H9 (cell line): ENCODE results near the gene BORA. TPM values are rescaled to one million over a fixed set of nuclear protein-coding genes. Genes with fewer than 3 reads are reported as not detected.

Experiments
- DNase-seq: peaks from one replicate; pipeline ENCODE4 v3.0.0-alpha.2; 2017
- H2AFZ ChIP-seq: one replicate; pipeline ENCODE4 v1.6.1; 2013; ENCODE audit warnings: mild to moderate bottlenecking, low read length, control low read depth, moderate library complexity
- H2AK5ac ChIP-seq: 2 replicates; pipeline ENCODE4 v1.6.1; 2013; ENCODE audit warnings: low read length, control low read depth, mixed read lengths; ENCODE audit not compliant: insufficient read length
- H2BK120ac ChIP-seq: one replicate; pipeline ENCODE4 v1.6.1; 2013; ENCODE audit warnings: low read depth, mild to moderate bottlenecking, low read length, control low read depth, inconsistent platforms; ENCODE audit not compliant: poor library complexity, severe bottlenecking
- H2BK12ac ChIP-seq: 2 replicates; pipeline ENCODE4 v1.6.1; 2013; ENCODE audit warnings: low read length, control low read depth, mixed read lengths, low read depth; ENCODE audit not compliant: insufficient read length
- H2BK15ac ChIP-seq: 2 replicates; pipeline ENCODE4 v1.6.1; 2013; ENCODE audit warnings: low read depth, low read length, control low read depth
- H2BK20ac ChIP-seq: one replicate; pipeline ENCODE4 v1.6.1; 2013; ENCODE audit warnings: low read depth, mild to moderate bottlenecking, low read length, control low read depth, inconsistent platforms; ENCODE audit not compliant: poor library complexity, severe bottlenecking
- H2BK5ac ChIP-seq: 2 replicates; pipeline ENCODE4 v1.6.1; 2013; ENCODE audit warnings: low read length, control low read depth, mixed read lengths; ENCODE audit not compliant: insufficient read length
- H3K14ac ChIP-seq: 2 replicates; pipeline ENCODE4 v1.6.1; 2013; ENCODE audit warnings: low read length, control low read depth; ENCODE audit not compliant: insufficient read depth
- H3K18ac ChIP-seq: 2 replicates; pipeline ENCODE4 v1.6.1; 2013; ENCODE audit warnings: low read depth, mild to moderate bottlenecking, mixed read lengths, low read length, control low read depth; ENCODE audit not compliant: insufficient read length
- H3K23ac ChIP-seq: 2 replicates; pipeline ENCODE4 v1.6.1; 2013; ENCODE audit warnings: low read length, control low read depth, mixed read lengths, low read depth; ENCODE audit not compliant: insufficient read length
- H3K23me2 ChIP-seq: 2 replicates; pipeline ENCODE4 v1.6.1; 2013; ENCODE audit warnings: low read depth, mild to moderate bottlenecking, mixed read lengths, low read length, control low read depth; ENCODE audit not compliant: insufficient read length, poor library complexity, severe bottlenecking
- H3K27ac ChIP-seq: 2 replicates; pipeline ENCODE4 v1.5.1; 2013; ENCODE audit warnings: low read length, control low read depth, mixed read lengths, low read depth; ENCODE audit not compliant: insufficient read length
- H3K27me3 ChIP-seq: 2 replicates; pipeline ENCODE4 v1.6.1; 2013; ENCODE audit warnings: low read length, control low read depth, inconsistent platforms; ENCODE audit not compliant: insufficient read depth
- H3K4ac ChIP-seq: 2 replicates; pipeline ENCODE4 v1.6.1; 2013; ENCODE audit warnings: low read depth, mild to moderate bottlenecking, control low read depth, inconsistent platforms, low read length, moderate library complexity
- H3K4me1 ChIP-seq: 2 replicates; pipeline ENCODE4 v1.6.1; 2013; ENCODE audit warnings: low read length, control low read depth, inconsistent platforms; ENCODE audit not compliant: insufficient read depth
- H3K4me2 ChIP-seq: 2 replicates; pipeline ENCODE4 v1.6.1; 2013; ENCODE audit warnings: low read length, control low read depth, mixed read lengths; ENCODE audit not compliant: insufficient read length, insufficient read depth
- H3K56ac ChIP-seq: 2 replicates; pipeline ENCODE4 v1.6.1; 2013; ENCODE audit warnings: low read depth, mild to moderate bottlenecking, mixed read lengths, low read length, control low read depth; ENCODE audit not compliant: insufficient read length
- H3K79me1 ChIP-seq: 2 replicates; pipeline ENCODE4 v1.6.1; 2013; ENCODE audit warnings: low read depth, mild to moderate bottlenecking, moderate library complexity, low read length, control low read depth, inconsistent platforms; ENCODE audit not compliant: insufficient read depth, poor library complexity, severe bottlenecking
- H3K79me2 ChIP-seq: 2 replicates; pipeline ENCODE4 v1.6.1; 2013; ENCODE audit warnings: low read length, control low read depth, inconsistent platforms; ENCODE audit not compliant: insufficient read depth
- H3K9ac ChIP-seq: 2 replicates; pipeline ENCODE4 v1.6.1; 2013; ENCODE audit warnings: low read length, control low read depth, mixed read lengths; ENCODE audit not compliant: insufficient read length; ENCODE audit errors: extremely low read depth
- H3K9me3 ChIP-seq: one replicate; pipeline ENCODE4 v1.6.1; 2013; ENCODE audit warnings: low read depth, low read length, inconsistent platforms; ENCODE audit not compliant: control insufficient read depth
- H3T11ph ChIP-seq: one replicate; pipeline ENCODE4 v1.6.1; 2013; ENCODE audit warnings: mild to moderate bottlenecking, low read length, control low read depth, inconsistent platforms
- H4K20me1 ChIP-seq: one replicate; pipeline ENCODE4 v1.6.1; 2013; ENCODE audit not compliant: control insufficient read depth, insufficient read length, insufficient read depth
- H4K5ac ChIP-seq: 2 replicates; pipeline ENCODE4 v1.6.1; 2013; ENCODE audit warnings: low read depth, mild to moderate bottlenecking, mixed read lengths, low read length, control low read depth; ENCODE audit not compliant: insufficient read length
- H4K8ac ChIP-seq: replicated peaks from 2 replicates; pipeline ENCODE4 v1.6.1; 2013; ENCODE audit warnings: low read length, control low read depth, mixed read lengths, low read depth; ENCODE audit not compliant: insufficient read length
- H4K91ac ChIP-seq: 2 replicates; pipeline ENCODE4 v1.6.1; 2013; ENCODE audit warnings: low read depth, mild to moderate bottlenecking, moderate library complexity, mixed read lengths, low read length, control low read depth; ENCODE audit not compliant: insufficient read length
- H3K27ac Mint-ChIP-seq, 3 experiments: 2 replicates in 2 of 3; 3 replicates in 1 of 3; pipeline ENCODE4 v1.8.0; 2020 to 2021; ENCODE audit warnings: mixed read lengths in 3 of 3, mild to moderate bottlenecking in 1 of 3, moderate library complexity in 1 of 3
- H3K27me3 Mint-ChIP-seq: 2 replicates; pipeline ENCODE4 v1.8.0; 2021; ENCODE audit warnings: low read depth, mild to moderate bottlenecking, moderate library complexity, mixed read lengths
- H3K36me3 Mint-ChIP-seq, 3 experiments: 2 replicates in 2 of 3; 3 replicates in 1 of 3; pipeline ENCODE4 v1.8.0; 2020 to 2021; ENCODE audit warnings: low read depth in 3 of 3, mixed read lengths in 3 of 3; ENCODE audit not compliant: insufficient read depth in 1 of 3
- H3K4me1 Mint-ChIP-seq, 2 experiments: 2 replicates each; pipeline ENCODE4 v1.8.0; 2020; ENCODE audit warnings: mixed read lengths in 2 of 2
- H3K4me3 Mint-ChIP-seq, 2 experiments: 2 replicates in 1 of 2; 3 replicates in 1 of 2; pipeline ENCODE4 v1.8.0; 2020 to 2021; ENCODE audit warnings: mild to moderate bottlenecking in 2 of 2, mixed read lengths in 2 of 2, moderate library complexity in 1 of 2
- H3K9me3 Mint-ChIP-seq, 2 experiments: 2 replicates in 1 of 2; 3 replicates in 1 of 2; pipeline ENCODE4 v1.8.0; 2020; ENCODE audit warnings: mild to moderate bottlenecking in 2 of 2, mixed read lengths in 2 of 2, moderate library complexity in 1 of 2
- CTCF ChIP-seq: fragments of 200-600 bp; sonication (generic); conservative IDR thresholded peaks from 3 replicates; pipeline ENCODE4 v1.8.0; 2021; ENCODE audit warnings: antibody characterized with exemption, mild to moderate bottlenecking
- WGBS: extraction: QIAGEN DNeasy Blood & Tissue Kit; methylation state at CpG from one replicate; pipeline ENCODE4 v1.1.7; 2013; ENCODE audit warnings: missing lambda C conversion rate, low lambda C conversion rate, mixed read lengths; ENCODE audit not compliant: insufficient read length; ENCODE audit errors: extremely low coverage; 5-methylcytosine and 5-hydroxymethylcytosine counted together
- total RNA-seq: library from RNA; stranded (reverse); gene quantifications from 2 replicates; pipeline ENCODE4 v1.2.1, GENCODE V29; 2021

Gene BORA
- total RNA-seq, 1 experiment from 2014 or later = 16.5 TPM

GRCh38 chr13:72694314-72694713, 33.4 kb upstream of the BORA start:
- no peaks in the 10 kb centered on the region for H3K79me1 ChIP-seq
- no peak overlapping the region for H2BK12ac ChIP-seq
- H4K5ac ChIP-seq = no peak overlapping the region
- H2BK5ac ChIP-seq = no peak overlapping the region
- WGBS = no CpG with 5 or more reads among the region's 8 CpGs
- H3K4ac ChIP-seq = no peak overlapping the region
- H2AFZ ChIP-seq = no peak overlapping the region
- no peak overlapping the region for H4K8ac ChIP-seq
- H3K56ac ChIP-seq = no peak overlapping the region
- H3K14ac ChIP-seq = no peak overlapping the region
- no peaks in the 10 kb centered on the region for H3K27me3 ChIP-seq
- H2AK5ac ChIP-seq = no peak overlapping the region
- H3K27me3 Mint-ChIP-seq = no peaks in the 10 kb centered on the region; the same call in 1 of the 2 replicates
- H3K27ac ChIP-seq = no peak overlapping the region
- no peaks in the 10 kb centered on the region for H3K4me1 ChIP-seq
- no peaks in the 10 kb centered on the region for H3K79me2 ChIP-seq
- H2BK120ac ChIP-seq = no peak overlapping the region
- H2BK20ac ChIP-seq = no peak overlapping the region
- TF ChIP-seq CTCF = no peak
- H3K9me3 ChIP-seq = peaks cover 7% of the 10 kb centered on the region
- H3K4me2 ChIP-seq = no peak overlapping the region
- no peak overlapping the region for H3K4me3 Mint-ChIP-seq
- no peak overlapping the region for H3K27ac Mint-ChIP-seq
- DNase-seq = no peak
- H3K9ac ChIP-seq = no peak overlapping the region
- no peaks in the 10 kb centered on the region for H3K4me1 Mint-ChIP-seq
- H3T11ph ChIP-seq = no peak overlapping the region
- no peaks in the 10 kb centered on the region for H3K23me2 ChIP-seq
- no peak overlapping the region for H3K23ac ChIP-seq
- H4K20me1 ChIP-seq = no peaks in the 10 kb centered on the region
- no peak overlapping the region for H2BK15ac ChIP-seq
- no peak overlapping the region for H3K18ac ChIP-seq
- H3K9me3 Mint-ChIP-seq = peaks cover 24 to 27% of the 10 kb centered on the region in 2 experiments
- peaks cover 10 to 25% (median 13%) of the 10 kb centered on the region in 3 experiments for H3K36me3 Mint-ChIP-seq
- no peak overlapping the region for H4K91ac ChIP-seq
